MM.1S (cell line): Measurements from ENCODE around the gene ELN.

ENCODE experiments used
- CTCF ChIP-seq: fragments of 300-600 bp; sonication (generic); IDR thresholded peaks from 2 replicates; pipeline ENCODE4 v1.5.1; 2016; ENCODE audit warnings: antibody characterized with exemption, low read length, mixed read lengths
- EZH2 ChIP-seq: fragments of 300-600 bp; sonication (generic); optimal IDR thresholded peaks from 2 replicates; pipeline ENCODE3; 2017; ENCODE audit warnings: low read depth, mild to moderate bottlenecking, antibody characterized with exemption, low read length, mixed read lengths
- EZH2phosphoT487 ChIP-seq: fragments of 300-600 bp; sonication (generic); IDR thresholded peaks from 2 replicates; pipeline ENCODE4 v1.6.1; 2018; ENCODE audit warnings: antibody characterized with exemption, low read length

- no peak for TF ChIP-seq CTCF
- TF ChIP-seq EZH2phosphoT487 = no peak
- no peak for TF ChIP-seq EZH2
These were observed 10.8 kb upstream of the ELN start for GRCh38 chr7:74017125-74017524.
